Measurements from ENCODE around the gene KCNV2. TPM values are rescaled to one million over a fixed set of nuclear protein-coding genes. Genes with fewer than 3 reads are reported as not detected.

Gene KCNV2
- total RNA-seq, 2 donors from 2014 or later = not detected

DNA sequence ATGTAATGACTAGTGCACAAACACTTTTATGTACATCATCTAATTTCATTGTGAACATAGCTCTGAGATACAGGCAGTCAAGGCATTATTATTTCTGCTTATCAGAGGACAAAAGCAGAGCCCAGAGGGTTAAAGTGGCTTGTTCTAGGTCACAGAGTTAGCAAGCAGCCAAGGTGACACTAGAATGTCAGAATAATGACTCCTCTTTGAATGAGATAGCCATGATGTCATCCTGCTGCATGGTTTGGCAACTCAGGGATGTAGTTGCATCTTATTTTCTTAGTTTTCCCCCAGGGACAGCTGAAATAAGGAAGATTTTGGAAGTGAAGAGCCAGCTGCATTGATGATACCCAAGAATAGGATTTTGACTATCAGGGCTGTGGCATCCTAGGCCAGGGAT is 54.4 kb downstream of the KCNV2 start:
- no peak for ATAC-seq

DNA sequence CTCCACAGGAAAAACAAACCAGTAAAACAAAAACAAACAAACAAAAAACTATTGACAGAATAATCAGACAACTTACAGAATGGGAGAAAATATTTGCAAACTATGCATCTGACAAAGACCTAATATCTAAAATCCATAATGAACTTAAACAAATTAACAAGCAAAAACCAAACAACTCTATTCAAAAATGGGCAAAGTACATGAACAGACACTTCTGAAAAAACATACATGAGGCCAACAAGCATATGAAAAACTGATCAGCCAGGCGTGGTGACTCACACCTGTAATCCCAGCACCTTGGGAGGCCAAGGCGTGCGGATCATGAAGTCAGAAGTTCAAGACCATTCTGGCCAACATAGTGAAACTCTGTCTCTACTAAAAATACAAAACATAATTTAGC is 60.1 kb downstream of the KCNV2 start:
- H3K27ac Mint-ChIP-seq = no peak overlapping the region
- DNase-seq (ENCODE audit: low spot score in 2 of 2) (no peak), ATAC-seq (no peak)
- peaks cover 35 to 42% of the 10 kb centered on the region in 2 donors for H3K9me3 Mint-ChIP-seq
- H3K36me3 Mint-ChIP-seq = peaks cover 86 to 100% of the 10 kb centered on the region in 2 donors

More for the DNA sequence above, 54.4 kb downstream of the KCNV2 start:
- Mint-ChIP-seq H3K27ac (no peak overlapping the region), H3K36me3 (peaks cover 67 to 82% of the 10 kb centered on the region in 2 donors), H3K9me3 (peaks cover 21 to 22% of the 10 kb centered on the region in 2 donors)
- DNase-seq (ENCODE audit: low spot score in 2 of 2) = no peak

DNA sequence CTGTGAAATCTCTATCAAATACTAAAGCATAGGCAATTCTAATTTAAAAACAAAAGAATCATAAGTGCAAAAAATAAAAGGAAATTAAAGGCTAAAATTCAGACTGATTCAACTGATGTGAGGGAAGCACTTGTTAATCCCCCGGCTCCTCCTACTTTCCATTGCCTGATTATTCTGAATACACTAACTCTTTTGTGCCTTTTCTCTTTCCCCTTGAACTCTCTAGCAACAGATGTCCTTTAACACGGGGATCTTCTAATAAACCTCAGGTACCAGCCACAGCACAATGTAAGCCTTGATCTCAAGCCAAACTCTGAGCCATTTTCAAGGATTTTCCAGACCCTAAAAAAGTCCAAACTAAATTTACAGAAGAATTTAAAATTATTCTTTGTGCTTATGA is 61.5 kb downstream of the KCNV2 start:
- H3K27ac Mint-ChIP-seq = no peak overlapping the region
- H3K9me3 Mint-ChIP-seq = peaks cover 30 to 35% of the 10 kb centered on the region in 2 donors
- DNase-seq (ENCODE audit: low spot score in 2 of 2) (no peak), ATAC-seq (no peak)
- H3K36me3 Mint-ChIP-seq = peaks cover 85 to 100% of the 10 kb centered on the region in 2 donors

Other genes with a start within 250 kb of the KCNV2 start
- gene VLDLR, start 95.7 kb upstream of the KCNV2 start, total RNA-seq = 10 to 100 TPM in 1 of 2 donors, under 1 TPM in 1; 0.98 to 11.9 TPM
- 10 to 100 TPM; 75.3 to 78.0 TPM for gene PUM3, start 126.6 kb downstream of the KCNV2 start, total RNA-seq